ENCODE measurements around the gene IRAK3. TPM values are rescaled to one million over a fixed set of nuclear protein-coding genes. Genes with fewer than 3 reads are reported as not detected.

The IRAK3 gene
- total RNA-seq, 1 experiment from 2014 or later: 0.28 TPM

Other genes with a start within 250 kb of the IRAK3 start
- 4.4 and 8.5 TPM in 2 replicates for gene LLPH, start 58.5 kb upstream of the IRAK3 start, total RNA-seq (2014; rRNA removed; shearing (Covaris generic))
- gene TMBIM4, start 19.2 kb upstream of the IRAK3 start, total RNA-seq (2014; rRNA removed; shearing (Covaris generic)): 0.07 TPM in 1 of 2 replicates, not detected in the other
- 3.5 and 6.0 TPM in 2 replicates for gene HELB, start 113.3 kb downstream of the IRAK3 start, total RNA-seq (2014; rRNA removed; shearing (Covaris generic))

Measured in H7 (cell line).